IMR-90 (cell line): ENCODE results near the gene LMOD1. TPM values are rescaled to one million over a fixed set of nuclear protein-coding genes. Genes with fewer than 3 reads are reported as not detected.

Experiments
- ATAC-seq: fragments of 200-7000 bp; cut with Tn5 transposase; 2 replicates; pipeline ENCODE4 v1.9.1; 2020; ENCODE audit warnings: low read depth, mild to moderate bottlenecking, moderate library complexity
- BruUV-seq: library from RNA; stranded (reverse); fragments of 400-500 nt; replicated peaks from 2 replicates; lab custom pipeline; 2021; lab: Mats Ljungman, UMichigan
- CTCF ChIA-PET: fragments of 300-600 bp; formaldehyde crosslinking; extraction: SDS; loops from one replicate; lab custom pipeline; 2021; ENCODE audit warnings: antibody characterized with exemption; lab: Yijun Ruan, JAX
- POLR2A ChIA-PET: fragments of 300-600 bp; sonication (Branson Sonifier 250); formaldehyde crosslinking; loops from one replicate; lab custom pipeline; 2022; ENCODE audit warnings: antibody characterized with exemption; ENCODE audit not compliant: unreplicated experiment; lab: Charles Lee
- DNase-seq: peaks from one replicate; pipeline ENCODE4 v3.0.0; 2013
- H2AFZ ChIP-seq: replicated peaks from 2 replicates; pipeline ENCODE3; 2013; ENCODE audit warnings: low read length, mild to moderate bottlenecking; ENCODE audit not compliant: poor library complexity
- H2AK5ac ChIP-seq: 2 replicates; pipeline ENCODE4 v1.6.1; 2013; ENCODE audit warnings: low read depth, low read length, inconsistent platforms
- H2AK9ac ChIP-seq: replicated peaks from 2 replicates; pipeline ENCODE3; 2013; ENCODE audit warnings: mild to moderate bottlenecking, low read depth, low read length, moderate library complexity; ENCODE audit not compliant: poor library complexity
- H2BK120ac ChIP-seq: 2 replicates; pipeline ENCODE4 v1.6.1; 2013; ENCODE audit warnings: low read depth, low read length, inconsistent platforms
- H2BK15ac ChIP-seq: 3 replicates; pipeline ENCODE4 v1.6.1; 2013; ENCODE audit warnings: low read depth, low read length, inconsistent platforms
- H2BK20ac ChIP-seq: 2 replicates; pipeline ENCODE4 v1.6.1; 2013; ENCODE audit warnings: low read depth, mild to moderate bottlenecking, inconsistent platforms, low read length, moderate library complexity
- H2BK5ac ChIP-seq: 2 replicates; pipeline ENCODE4 v1.6.1; 2013; ENCODE audit warnings: mild to moderate bottlenecking, low read depth, low read length, inconsistent platforms; ENCODE audit not compliant: poor library complexity, severe bottlenecking
- H3K14ac ChIP-seq: replicated peaks from 2 replicates; pipeline ENCODE4 v1.6.1; 2013; ENCODE audit warnings: low read depth, low read length, inconsistent platforms
- H3K18ac ChIP-seq: 2 replicates; pipeline ENCODE4 v1.6.1; 2013; ENCODE audit warnings: low read depth, low read length, control low read depth
- H3K23ac ChIP-seq: 2 replicates; pipeline ENCODE4 v1.6.1; 2013; ENCODE audit warnings: low read depth, low read length, inconsistent platforms
- H3K27ac ChIP-seq: 2 replicates; pipeline ENCODE4 v1.5.1; 2013; ENCODE audit warnings: mild to moderate bottlenecking, control low read depth, low read length; ENCODE audit not compliant: insufficient read depth
- H3K27me3 ChIP-seq: 2 replicates; pipeline ENCODE4 v1.6.1; 2013; ENCODE audit warnings: low read length; ENCODE audit not compliant: control insufficient read depth, insufficient read depth
- H3K36me3 ChIP-seq: 2 replicates; pipeline ENCODE4 v1.6.1; 2013; ENCODE audit warnings: low read length, mixed read lengths; ENCODE audit not compliant: control insufficient read depth, insufficient read depth
- H3K4ac ChIP-seq: 2 replicates; pipeline ENCODE4 v1.6.1; 2013; ENCODE audit warnings: low read depth, low read length, inconsistent platforms
- H3K4me1 ChIP-seq: 2 replicates; pipeline ENCODE4 v1.6.1; 2013; ENCODE audit warnings: low read length, mixed read lengths; ENCODE audit not compliant: control insufficient read depth, insufficient read depth
- H3K4me2 ChIP-seq: 2 replicates; pipeline ENCODE4 v1.6.1; 2013; ENCODE audit warnings: low read depth, mild to moderate bottlenecking, control low read depth, low read length, moderate library complexity
- H3K4me3 ChIP-seq: 2 replicates; pipeline ENCODE4 v1.5.1; 2013; ENCODE audit warnings: low read depth, mild to moderate bottlenecking, control low read depth, low read length, moderate library complexity; ENCODE audit not compliant: insufficient read depth
- H3K56ac ChIP-seq: 2 replicates; pipeline ENCODE4 v1.6.1; 2013; ENCODE audit warnings: low read length, inconsistent platforms; ENCODE audit not compliant: insufficient read depth; ENCODE audit errors: extremely low read depth
- H3K79me1 ChIP-seq, 2 experiments: 2 replicates each; pipeline ENCODE4 v1.6.1; 2013; ENCODE audit warnings: low read length in 2 of 2, inconsistent platforms in 1 of 2, low read depth in 1 of 2
- H3K9ac ChIP-seq: 2 replicates; pipeline ENCODE4 v1.6.1; 2013; ENCODE audit warnings: low read depth, low read length, control low read depth
- H3K9me1 ChIP-seq: 2 replicates; pipeline ENCODE4 v1.6.1; 2013; ENCODE audit warnings: low read length, inconsistent platforms; ENCODE audit not compliant: insufficient read depth
- H3K9me3 ChIP-seq: 2 replicates; pipeline ENCODE4 v1.6.1; 2013; ENCODE audit warnings: low read length; ENCODE audit not compliant: control insufficient read depth, insufficient read depth
- H4K20me1 ChIP-seq: 2 replicates; pipeline ENCODE4 v1.6.1; 2013; ENCODE audit warnings: low read length, inconsistent platforms; ENCODE audit not compliant: insufficient read depth
- H4K5ac ChIP-seq: 2 replicates; pipeline ENCODE4 v1.6.1; 2013; ENCODE audit warnings: mild to moderate bottlenecking, low read depth, low read length, control low read depth
- H4K8ac ChIP-seq, 2 experiments: 2 replicates each; pipeline ENCODE4 v1.6.1; 2013; ENCODE audit warnings: low read depth in 2 of 2, low read length in 2 of 2, control low read depth in 1 of 2, inconsistent platforms in 1 of 2
- H4K91ac ChIP-seq: 2 replicates; pipeline ENCODE4 v1.6.1; 2013; ENCODE audit warnings: low read depth, low read length, inconsistent platforms; ENCODE audit not compliant: insufficient read depth
- BHLHE40 ChIP-seq: fragments of 150-350 bp; IDR thresholded peaks from 2 replicates; pipeline ENCODE4 v1.6.1; 2016; ENCODE audit warnings: mild to moderate bottlenecking, low read depth, low read length
- CEBPB ChIP-seq: IDR thresholded peaks from 2 replicates; pipeline ENCODE4 v1.6.1; 2012; ENCODE audit warnings: low read depth, low read length, improper control_type of control experiment
- CHD1 ChIP-seq: IDR thresholded peaks from 2 replicates; pipeline ENCODE4 v1.6.1; 2012; ENCODE audit warnings: low read depth, low read length, improper control_type of control experiment
- ELK1 ChIP-seq: fragments of 150-350 bp; IDR thresholded peaks from 2 replicates; pipeline ENCODE4 v1.6.1; 2016; ENCODE audit warnings: low read depth, mild to moderate bottlenecking, low read length, moderate library complexity, borderline replicate concordance
- MAFK ChIP-seq: IDR thresholded peaks from 2 replicates; pipeline ENCODE4 v1.6.1; 2012; ENCODE audit warnings: low read depth, low read length, improper control_type of control experiment
- MAZ ChIP-seq: IDR thresholded peaks from 2 replicates; pipeline ENCODE4 v1.6.1; 2012; ENCODE audit warnings: low read depth, mild to moderate bottlenecking, low read length, improper control_type of control experiment, moderate library complexity, borderline replicate concordance
- MXI1 ChIP-seq: IDR thresholded peaks from 2 replicates; pipeline ENCODE4 v1.6.1; 2012; ENCODE audit warnings: low read depth, mild to moderate bottlenecking, low read length, moderate library complexity, borderline replicate concordance
- NFE2L2 ChIP-seq: fragments of 150-350 bp; IDR thresholded peaks from 2 replicates; pipeline ENCODE4 v1.6.1; 2016; ENCODE audit warnings: low read depth, mild to moderate bottlenecking, low read length
- POLR2A ChIP-seq: IDR thresholded peaks from 2 replicates; pipeline ENCODE4 v1.6.1; 2012; ENCODE audit warnings: mild to moderate bottlenecking, low read depth, low read length
- RCOR1 ChIP-seq: IDR thresholded peaks from 2 replicates; pipeline ENCODE4 v1.6.1; 2012; ENCODE audit warnings: mild to moderate bottlenecking, low read length, improper control_type of control experiment; ENCODE audit not compliant: insufficient replicate concordance
- SMC3 ChIP-seq: fragments of 150-350 bp; IDR thresholded peaks from 2 replicates; pipeline ENCODE4 v1.6.1; 2016; ENCODE audit warnings: low read depth, mild to moderate bottlenecking, antibody characterized with exemption, low read length, moderate library complexity
- USF2 ChIP-seq: fragments of 150-350 bp; IDR thresholded peaks from 2 replicates; pipeline ENCODE4 v1.6.1; 2017; ENCODE audit warnings: mild to moderate bottlenecking, antibody characterized with exemption, low read length, low read depth
- WGBS, 2 experiments: methylation state at CpG; one replicate each; pipeline versions ENCODE4 v1.1.5 to v1.1.7; 2013; ENCODE audit warnings: missing lambda C conversion rate in 2 of 2; ENCODE audit not compliant: insufficient read length in 1 of 2; ENCODE audit errors: extremely low coverage in 2 of 2; 5-methylcytosine and 5-hydroxymethylcytosine counted together
- dilution Hi-C: fragments of 300-500 bp; cut with HindIII; formaldehyde crosslinking; loops from one replicate; pipeline ENCODE4 v1.14.3; 2018; ENCODE audit warnings: low sequenced_read_pairs; ENCODE audit not compliant: unreplicated experiment
- in situ Hi-C: fragments of 300-500 bp; cut with MboI; formaldehyde crosslinking; loops from 3 replicates; pipeline ENCODE4 v1.14.3; 2019; ENCODE audit warnings: low sequenced_read_pairs, inconsistent platforms, mixed read lengths
- intact Hi-C: fragments of 100-400 bp; cut with micrococcal nuclease; formaldehyde crosslinking; loops from 2 replicates; pipeline ENCODE4 v1.10.0; 2022
- polyA plus RNA-seq, 3 experiments: library from polyadenylated mRNA; depleted of rRNA; stranded (reverse); fragments of >200 nt; gene quantifications; 2 replicates each; pipeline ENCODE4 v1.2.3, GENCODE V29; 2012; ENCODE audit warnings: low replicate concordance in 1 of 3
- total RNA-seq: library from RNA; depleted of rRNA; stranded (reverse); fragments of >200 nt; gene quantifications from 2 replicates; pipeline ENCODE4 v1.2.3, GENCODE V29; 2012
- TF ChIP-seq, protein P1 (sequence below): conservative IDR thresholded peaks from 2 replicates; pipeline ENCODE4 v1.5.1; 2012; ENCODE audit warnings: mild to moderate bottlenecking, low read depth, low read length, improper control_type of control experiment

The LMOD1 gene
- total and polyA plus RNA-seq, 2 of the 4 experiments (the other 2 are of a cell fraction), result 51.7 to 53.2 TPM

DNA sequence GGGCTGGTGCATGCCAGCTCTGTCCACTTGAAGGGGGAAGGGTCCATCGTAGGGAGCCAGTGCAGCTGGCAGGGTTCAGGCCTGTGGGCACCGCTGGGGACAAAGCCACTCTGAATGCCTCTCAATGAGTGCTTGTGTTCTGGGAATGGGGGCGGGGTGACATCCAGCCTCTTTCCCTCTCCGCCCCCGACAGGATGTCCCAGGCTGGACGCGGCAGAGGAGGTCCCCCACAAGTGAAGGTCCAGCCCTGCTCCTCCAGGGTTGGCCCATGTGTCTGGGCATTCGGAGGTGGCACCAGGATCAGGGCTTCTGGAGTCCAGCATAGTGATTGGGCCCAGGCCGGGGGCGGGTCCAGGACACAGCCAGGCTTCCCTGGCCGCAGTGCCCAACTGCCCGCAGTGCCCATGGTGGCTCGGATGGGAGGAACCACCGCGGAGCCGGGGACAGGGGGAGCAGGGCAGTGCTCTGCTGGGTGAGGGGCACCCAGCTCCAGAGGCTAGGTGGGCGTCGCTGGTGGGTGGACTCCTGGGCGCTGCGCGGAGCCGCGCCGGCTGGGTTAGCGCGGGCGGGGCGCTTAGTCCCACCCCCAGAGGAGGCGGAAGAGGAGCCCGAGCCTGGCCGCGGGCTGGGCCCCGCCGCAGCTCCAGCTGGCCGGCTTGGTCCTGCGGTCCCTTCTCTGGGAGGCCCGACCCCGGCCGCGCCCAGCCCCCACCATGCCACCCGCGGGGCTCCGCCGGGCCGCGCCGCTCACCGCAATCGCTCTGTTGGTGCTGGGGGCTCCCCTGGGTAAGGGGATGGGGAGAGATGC, 57.9 kb downstream of the LMOD1 start, which contains the start of gene SHISA4:
TSS of gene SHISA4 (plus strand) at position 617 of the 808 bp plus-strand sequence. CDS start at position 714, 97 bp downstream.
- ATAC-seq (peak; percentile 88), DNase-seq (peak; percentile 29)
- no peaks in the 10 kb centered on the region for H3K9me3 ChIP-seq
- ChIA-PET POLR2A (no interaction called here), CTCF (interaction anchor here (0.6 kb wide), 1 partner anchor 52 kb away, joined by 3 read pairs; no protein-coding TSS in a partner anchor)
- peak within 1 kb of the TSS; percentile 84 for H3K4ac ChIP-seq
- no peaks in the 10 kb centered on the region for H3K27me3 ChIP-seq
- peaks cover 3 to 21% of the 10 kb centered on the region in 2 experiments; a peak in 3 of 4 replicates for H3K79me1 ChIP-seq
- H3K18ac ChIP-seq, result peak within 1 kb of the TSS; percentile 58; the same call in 1 of the 2 replicates
- dilution Hi-C loops, result no loop called here
- H3K14ac ChIP-seq, result peak within 1 kb of the TSS; percentile 84
- in situ Hi-C loops, result no loop called here
- intact Hi-C loops, result loop anchor here (10.0 kb wide), 1 partner anchor 226 kb away; no protein-coding TSS in a partner anchor
- H3K56ac ChIP-seq, result no peak within 1 kb of the TSS; the same call in 1 of the 2 replicates
- peak within 1 kb of the TSS; percentile 51 for H2BK5ac ChIP-seq
- H3K23ac ChIP-seq, result peak within 1 kb of the TSS; percentile 19
- H3K9me1 ChIP-seq, result peaks cover 28% of the 10 kb centered on the region
- H2BK120ac ChIP-seq, result peak within 1 kb of the TSS; percentile 76; the same call in 1 of the 2 replicates
- peaks cover 6% of the 10 kb centered on the region for H3K36me3 ChIP-seq
- WGBS, 2 experiments, result 7% methylated on average over 17 of the region's 49 CpGs; no CpG with 5 or more reads in 1 of the 2 experiments
- peak within 1 kb of the TSS; percentile 54; the same call in 1 of the 2 replicates for H2BK20ac ChIP-seq
- no peaks in the 10 kb centered on the region for H4K20me1 ChIP-seq
- H3K27ac ChIP-seq, result peak within 1 kb of the TSS; percentile 75
- no TSS peak for BruUV-seq
- peak within 1 kb of the TSS; percentile 93 for H3K4me2 ChIP-seq
- no peak within 1 kb of the TSS; the same call in 2 of the 3 replicates for H2BK15ac ChIP-seq
- H4K5ac ChIP-seq, result peak within 1 kb of the TSS; percentile 43; the same call in 1 of the 2 replicates
- peaks cover 22% of the 10 kb centered on the region for H3K4me1 ChIP-seq
- peak within 1 kb of the TSS; percentile 99 for H2AFZ ChIP-seq
- peak within 1 kb of the TSS; percentile 94 for H3K4me3 ChIP-seq
- H3K9ac ChIP-seq, result peak within 1 kb of the TSS; percentile 90
- H2AK5ac ChIP-seq, result peak within 1 kb of the TSS; percentile 49
- H4K8ac ChIP-seq, result peak within 1 kb of the TSS; percentile 56 to 75; a peak in 3 of 4 replicates
- peak within 1 kb of the TSS; percentile 58 for H4K91ac ChIP-seq
- peak within 1 kb of the TSS; percentile 96 for H2AK9ac ChIP-seq
- TF ChIP-seq, protein P1, sequence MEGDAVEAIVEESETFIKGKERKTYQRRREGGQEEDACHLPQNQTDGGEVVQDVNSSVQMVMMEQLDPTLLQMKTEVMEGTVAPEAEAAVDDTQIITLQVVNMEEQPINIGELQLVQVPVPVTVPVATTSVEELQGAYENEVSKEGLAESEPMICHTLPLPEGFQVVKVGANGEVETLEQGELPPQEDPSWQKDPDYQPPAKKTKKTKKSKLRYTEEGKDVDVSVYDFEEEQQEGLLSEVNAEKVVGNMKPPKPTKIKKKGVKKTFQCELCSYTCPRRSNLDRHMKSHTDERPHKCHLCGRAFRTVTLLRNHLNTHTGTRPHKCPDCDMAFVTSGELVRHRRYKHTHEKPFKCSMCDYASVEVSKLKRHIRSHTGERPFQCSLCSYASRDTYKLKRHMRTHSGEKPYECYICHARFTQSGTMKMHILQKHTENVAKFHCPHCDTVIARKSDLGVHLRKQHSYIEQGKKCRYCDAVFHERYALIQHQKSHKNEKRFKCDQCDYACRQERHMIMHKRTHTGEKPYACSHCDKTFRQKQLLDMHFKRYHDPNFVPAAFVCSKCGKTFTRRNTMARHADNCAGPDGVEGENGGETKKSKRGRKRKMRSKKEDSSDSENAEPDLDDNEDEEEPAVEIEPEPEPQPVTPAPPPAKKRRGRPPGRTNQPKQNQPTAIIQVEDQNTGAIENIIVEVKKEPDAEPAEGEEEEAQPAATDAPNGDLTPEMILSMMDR, result no peak
- TF ChIP-seq SMC3, result no peak
- TF ChIP-seq CEBPB, result no peak
- TF ChIP-seq CHD1, result no peak
- TF ChIP-seq MAZ, result no peak
- no peak for TF ChIP-seq POLR2A
- TF ChIP-seq MXI1, result no peak
- no peak for TF ChIP-seq USF2
- TF ChIP-seq MAFK, result no peak
- no peak for TF ChIP-seq NFE2L2
- no peak for TF ChIP-seq ELK1
- no peak for TF ChIP-seq RCOR1
- no peak for TF ChIP-seq BHLHE40
